OCI-LY7 (cell line): ENCODE data around the gene HDAC4.

Experiments
- CTCF ChIP-seq: fragments of 200-600 bp; sonication (generic); conservative IDR thresholded peaks from 2 replicates; pipeline ENCODE4 v1.5.1; 2014; ENCODE audit warnings: mild to moderate bottlenecking, antibody characterized with exemption, low read length, moderate library complexity, mixed read lengths
- EZH2phosphoT487 ChIP-seq: fragments of 200-600 bp; sonication (generic); IDR thresholded peaks from 2 replicates; pipeline ENCODE4 v1.6.1; 2018; ENCODE audit warnings: low read depth, borderline replicate concordance, mild to moderate bottlenecking, mixed run types, antibody characterized with exemption, low read length, moderate library complexity, mixed read lengths

- TF ChIP-seq CTCF (no peak), EZH2phosphoT487 (no peak)
These were observed 2.8 kb downstream of the HDAC4 start for GRCh38 chr2:239397931-239398471.
